Nephron (organoid): ENCODE data around the gene TCF15.

Experiments used
- H3K27ac Mint-ChIP-seq, 3 experiments: 2 replicates each; pipeline ENCODE4 v1.8.0; 2020; ENCODE audit warnings: mixed read lengths in 3 of 3, mild to moderate bottlenecking in 2 of 3, moderate library complexity in 1 of 3
- H3K27me3 Mint-ChIP-seq: 2 replicates; pipeline ENCODE4 v1.8.0; 2021; ENCODE audit warnings: low read depth, mild to moderate bottlenecking, moderate library complexity, mixed read lengths
- H3K36me3 Mint-ChIP-seq: 2 replicates; pipeline ENCODE4 v1.8.0; 2020; ENCODE audit warnings: low read depth, mixed read lengths
- H3K4me1 Mint-ChIP-seq: 2 replicates; pipeline ENCODE4 v1.8.0; 2020; ENCODE audit warnings: mixed read lengths
- H3K4me3 Mint-ChIP-seq, 3 experiments: 2 replicates each; pipeline ENCODE4 v1.8.0; 2020; ENCODE audit warnings: mild to moderate bottlenecking in 3 of 3, mixed read lengths in 3 of 3, moderate library complexity in 2 of 3
- H3K9me3 Mint-ChIP-seq: 2 replicates; pipeline ENCODE4 v1.8.0; 2020; ENCODE audit warnings: mixed read lengths
- TF ChIP-seq, protein P1 (sequence below), 3 experiments: fragments of 200-600 bp; sonication (generic); IDR thresholded peaks; one replicate each; pipeline ENCODE4 v1.5.0; 2021; ENCODE audit warnings: antibody characterized with exemption in 3 of 3; ENCODE audit not compliant: unreplicated experiment in 3 of 3

The TCF15 gene

GRCh38 chr20:626579-626978 is 16.5 kb upstream of the TCF15 start:
- TF ChIP-seq, protein P1, sequence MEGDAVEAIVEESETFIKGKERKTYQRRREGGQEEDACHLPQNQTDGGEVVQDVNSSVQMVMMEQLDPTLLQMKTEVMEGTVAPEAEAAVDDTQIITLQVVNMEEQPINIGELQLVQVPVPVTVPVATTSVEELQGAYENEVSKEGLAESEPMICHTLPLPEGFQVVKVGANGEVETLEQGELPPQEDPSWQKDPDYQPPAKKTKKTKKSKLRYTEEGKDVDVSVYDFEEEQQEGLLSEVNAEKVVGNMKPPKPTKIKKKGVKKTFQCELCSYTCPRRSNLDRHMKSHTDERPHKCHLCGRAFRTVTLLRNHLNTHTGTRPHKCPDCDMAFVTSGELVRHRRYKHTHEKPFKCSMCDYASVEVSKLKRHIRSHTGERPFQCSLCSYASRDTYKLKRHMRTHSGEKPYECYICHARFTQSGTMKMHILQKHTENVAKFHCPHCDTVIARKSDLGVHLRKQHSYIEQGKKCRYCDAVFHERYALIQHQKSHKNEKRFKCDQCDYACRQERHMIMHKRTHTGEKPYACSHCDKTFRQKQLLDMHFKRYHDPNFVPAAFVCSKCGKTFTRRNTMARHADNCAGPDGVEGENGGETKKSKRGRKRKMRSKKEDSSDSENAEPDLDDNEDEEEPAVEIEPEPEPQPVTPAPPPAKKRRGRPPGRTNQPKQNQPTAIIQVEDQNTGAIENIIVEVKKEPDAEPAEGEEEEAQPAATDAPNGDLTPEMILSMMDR (IDR thresholded peaks at IDR 0.05; ENCODE audit: unreplicated experiment in 3 of 3) = no peak
- no peak overlapping the region for H3K4me3 Mint-ChIP-seq
- no peaks in the 10 kb centered on the region for H3K36me3 Mint-ChIP-seq
- H3K9me3 Mint-ChIP-seq = peaks cover 2% of the 10 kb centered on the region
- no peak overlapping the region for H3K27ac Mint-ChIP-seq
- peaks cover 18% of the 10 kb centered on the region for H3K27me3 Mint-ChIP-seq
- no peaks in the 10 kb centered on the region for H3K4me1 Mint-ChIP-seq

DNA sequence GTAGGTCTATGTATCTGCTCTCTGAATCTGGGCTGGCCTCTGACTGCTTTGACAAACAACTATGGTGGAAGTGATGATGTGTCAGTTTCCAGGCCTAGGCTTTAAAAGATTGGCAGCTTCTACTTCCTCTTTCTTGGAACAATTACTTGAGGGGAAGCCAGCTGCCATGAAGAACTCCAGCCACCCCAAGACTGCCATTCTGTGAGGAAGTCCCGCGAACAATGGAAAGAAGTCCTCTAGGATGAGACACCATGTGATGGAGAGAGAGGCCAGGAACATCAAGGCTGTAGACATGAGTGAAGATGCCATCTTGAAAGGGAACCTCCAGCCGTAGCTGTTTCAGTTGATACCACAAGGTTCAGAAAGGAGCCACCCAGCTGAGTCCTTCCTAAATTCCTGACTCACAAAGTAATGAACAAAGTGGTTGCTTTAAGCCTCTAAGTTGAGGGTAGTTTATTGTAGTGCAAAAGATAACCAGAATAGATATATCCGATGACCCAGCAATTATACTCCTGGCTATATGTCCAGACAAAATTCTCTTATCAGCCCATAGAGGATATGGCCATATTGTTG is 15.3 kb upstream of the TCF15 start:
- H3K27me3 Mint-ChIP-seq = peaks cover 21% of the 10 kb centered on the region
- H3K36me3 Mint-ChIP-seq = no peaks in the 10 kb centered on the region
- H3K9me3 Mint-ChIP-seq = peaks cover 2% of the 10 kb centered on the region
- no peak overlapping the region for H3K4me3 Mint-ChIP-seq
- no peak overlapping the region for H3K27ac Mint-ChIP-seq
- TF ChIP-seq, protein P1 (IDR thresholded peaks at IDR 0.05; ENCODE audit: unreplicated experiment in 3 of 3) = no peak
- peaks cover 6% of the 10 kb centered on the region for H3K4me1 Mint-ChIP-seq

GRCh38 chr20:623704-624103 is 13.6 kb upstream of the TCF15 start:
- Mint-ChIP-seq H3K36me3 (no peaks in the 10 kb centered on the region), H3K4me3 (no peak overlapping the region), H3K4me1 (peaks cover 15% of the 10 kb centered on the region), H3K27me3 (peaks cover 21% of the 10 kb centered on the region), H3K27ac (no peak overlapping the region), H3K9me3 (peaks cover 2% of the 10 kb centered on the region)
- TF ChIP-seq, protein P1 (IDR thresholded peaks at IDR 0.05; ENCODE audit: unreplicated experiment in 3 of 3) = no peak

GRCh38 chr20:623021-623420 is 12.9 kb upstream of the TCF15 start:
- Mint-ChIP-seq H3K36me3 (peaks cover 1% of the 10 kb centered on the region), H3K4me3 (no peak overlapping the region), H3K4me1 (peaks cover 15% of the 10 kb centered on the region), H3K27me3 (peaks cover 17% of the 10 kb centered on the region), H3K9me3 (peaks cover 4% of the 10 kb centered on the region), H3K27ac (no peak overlapping the region)
- TF ChIP-seq, protein P1 (IDR thresholded peaks at IDR 0.05; ENCODE audit: unreplicated experiment in 3 of 3) = no peak

- Mint-ChIP-seq H3K27ac (no peak overlapping the region), H3K4me1 (peaks cover 15% of the 10 kb centered on the region), H3K27me3 (peaks cover 17% of the 10 kb centered on the region), H3K9me3 (peaks cover 10% of the 10 kb centered on the region), H3K4me3 (no peak overlapping the region), H3K36me3 (peaks cover 3% of the 10 kb centered on the region)
- TF ChIP-seq, protein P1 (IDR thresholded peaks at IDR 0.05; ENCODE audit: unreplicated experiment in 3 of 3) = no peak
Observed at GRCh38 chr20:622161-622560, 12.1 kb upstream of the TCF15 start.

DNA sequence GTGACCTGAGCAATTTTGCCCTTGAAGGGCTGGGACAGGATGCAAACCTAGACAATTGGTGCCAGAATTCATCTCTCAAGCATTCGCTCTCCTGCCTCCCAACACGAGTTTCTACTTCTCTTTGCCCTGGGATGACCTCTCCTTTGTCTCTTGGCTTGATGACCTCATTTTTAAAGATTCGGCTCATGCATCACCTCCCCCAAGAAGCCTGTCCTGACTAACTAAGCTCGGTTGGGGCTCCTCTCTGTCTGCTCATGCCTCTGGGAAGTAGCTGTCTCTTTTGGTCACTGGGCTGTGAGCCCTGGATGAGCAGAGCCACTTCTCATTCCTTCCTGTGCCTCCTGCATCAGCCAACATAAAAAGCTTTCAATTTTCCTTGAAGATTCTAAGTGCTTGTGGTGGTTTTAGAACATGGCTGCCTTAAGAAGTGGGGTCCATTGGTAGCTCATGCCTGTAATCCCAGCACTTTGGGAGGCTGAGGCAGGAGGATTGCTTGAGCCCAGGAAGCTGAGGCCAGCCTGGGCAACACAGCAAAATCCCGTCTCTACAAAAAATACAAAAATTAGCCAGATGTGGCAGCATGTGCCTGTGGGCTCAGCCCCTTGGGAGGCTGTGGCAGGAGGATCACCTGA is 11.1 kb upstream of the TCF15 start:
- Mint-ChIP-seq H3K27me3 (peaks cover 11% of the 10 kb centered on the region), H3K27ac (no peak overlapping the region), H3K4me3 (no peak overlapping the region), H3K4me1 (peaks cover 15% of the 10 kb centered on the region), H3K36me3 (peaks cover 3% of the 10 kb centered on the region), H3K9me3 (peaks cover 10% of the 10 kb centered on the region)
- TF ChIP-seq, protein P1 (IDR thresholded peaks at IDR 0.05; ENCODE audit: unreplicated experiment in 3 of 3) = no peak
